ENCODE measurements around the gene AEBP2. TPM values are rescaled to one million over a fixed set of nuclear protein-coding genes. Genes with fewer than 3 reads are reported as not detected.
"Not testable (repeated sequence)": the region's sequence is repeated elsewhere in the genome, so short reads cannot be mapped to it uniquely, and the experiment has no call there.

The AEBP2 gene
- total and polyA plus RNA-seq, 2 donors (not counting 3 experiments of a cell fraction or from before 2014, with no cell fraction given): 8.8 to 42.2 TPM

- Histone ChIP-seq H3K4me1 (ENCODE audit: control insufficient read depth, extremely low read depth, insufficient read depth, low read length) (peaks cover 23% of the 10 kb centered on the region), H4K20me1 (replicated peaks; ENCODE audit: control insufficient read depth, extremely low read depth, insufficient read depth, low read length) (no peaks in the 10 kb centered on the region), H3K27ac (ENCODE audit: insufficient read depth, low read depth, low read length) (no peak overlapping the region), H3K9me3 (replicated peaks; ENCODE audit: control insufficient read depth, insufficient read depth, low read length) (no peaks in the 10 kb centered on the region), H3K9me1 (replicated peaks; ENCODE audit: control insufficient read depth, extremely low read depth, insufficient read depth, low read length) (no peaks in the 10 kb centered on the region), H3K79me2 (ENCODE audit: control insufficient read depth, insufficient read depth, low read length) (no peaks in the 10 kb centered on the region), H3K36me3 (ENCODE audit: control insufficient read depth in 2 of 2, extremely low read depth in 1 of 2, insufficient read depth in 2 of 2, low read length in 2 of 2) (no peaks in the 10 kb centered on the region), H2AFZ (ENCODE audit: low read depth, low read length) (no peak overlapping the region), H3K9ac (replicated peaks; ENCODE audit: extremely low read depth, insufficient read depth, low read length) (no peak overlapping the region), H3K4me2 (ENCODE audit: insufficient read depth, low read length) (no peak overlapping the region), H3K27me3 (ENCODE audit: control insufficient read depth in 2 of 2, insufficient read depth in 2 of 2, low read length in 2 of 2) (no peaks in the 10 kb centered on the region), H3K4me3 (replicated peaks in 1 of 3; ENCODE audit: insufficient read depth in 1 of 3, low read depth in 1 of 3, low read length in 3 of 3) (no peak overlapping the region)
- dilution Hi-C loops (cut with MboI; ENCODE audit: extremely low pct_ligation_motif_present, low sequenced_read_pairs) (no loop called here), intact Hi-C loops (cut with micrococcal nuclease) (no loop called here)
- TF ChIP-seq MYC (IDR thresholded peaks at IDR 0.05; ENCODE audit: low read depth, low read length): no peak
- TF ChIP-seq POLR2AphosphoS5 (IDR thresholded peaks at IDR 0.05; ENCODE audit: insufficient read depth, low read depth, low read length): no peak
- TF ChIP-seq GATA2 (IDR thresholded peaks at IDR 0.05; ENCODE audit: insufficient read depth, insufficient read length, low read depth, low read length): no peak
- no peak for TF ChIP-seq CTCF (IDR thresholded peaks at IDR 0.05; ENCODE audit: extremely low read depth in 1 of 2, insufficient read depth in 1 of 2, low read depth in 1 of 2, low read length in 2 of 2)
- no peak for TF ChIP-seq EZH2 (IDR thresholded peaks at IDR 0.05; ENCODE audit: borderline replicate concordance, low read depth, low read length, severe bottlenecking)
- no peak for TF ChIP-seq POLR2A (IDR thresholded peaks at IDR 0.05; ENCODE audit: low read depth, low read length)
- TF ChIP-seq JUN (IDR thresholded peaks at IDR 0.05; ENCODE audit: borderline replicate concordance, insufficient read depth, insufficient read length, low read depth): no peak
- TF ChIP-seq FOS (IDR thresholded peaks at IDR 0.05; ENCODE audit: borderline replicate concordance, insufficient read depth, low read length): no peak
- no peak for TF ChIP-seq MAX (IDR thresholded peaks at IDR 0.05; ENCODE audit: insufficient read depth, insufficient read length)
- FAIRE-seq (no peak), DNase-seq (ENCODE audit: low read depth, low spot score) (no peak)
- ChIA-PET POLR2A (interaction anchor here (0.7 kb wide), 1 partner anchor 697 kb away, joined by 3 read pairs; no protein-coding TSS in a partner anchor), CTCF (interaction anchor here (1.5 kb wide), 1 partner anchor 11 kb away, joined by 3 read pairs; no protein-coding TSS in a partner anchor)
- no TSS peak for BruUV-seq (replicated peaks)
Observed at GRCh38 chr12:19550626-19551025, 111.3 kb downstream of the AEBP2 start.

- H3K9me3 ChIP-seq (replicated peaks; ENCODE audit: control insufficient read depth, insufficient read depth, low read length); H3K9me1 ChIP-seq (replicated peaks; ENCODE audit: control insufficient read depth, extremely low read depth, insufficient read depth, low read length); H3K4me1 ChIP-seq (ENCODE audit: control insufficient read depth, extremely low read depth, insufficient read depth, low read length); H4K20me1 ChIP-seq (replicated peaks; ENCODE audit: control insufficient read depth, extremely low read depth, insufficient read depth, low read length); FAIRE-seq; DNase-seq (ENCODE audit: low read depth, low spot score); H3K9ac ChIP-seq (replicated peaks; ENCODE audit: extremely low read depth, insufficient read depth, low read length); dilution Hi-C loops (cut with MboI; ENCODE audit: extremely low pct_ligation_motif_present, low sequenced_read_pairs); POLR2A ChIA-PET; CTCF ChIA-PET; H3K36me3 ChIP-seq (ENCODE audit: control insufficient read depth in 2 of 2, extremely low read depth in 1 of 2, insufficient read depth in 2 of 2, low read length in 2 of 2); H3K4me3 ChIP-seq (replicated peaks in 1 of 3; ENCODE audit: insufficient read depth in 1 of 3, low read depth in 1 of 3, low read length in 3 of 3); H3K79me2 ChIP-seq (ENCODE audit: control insufficient read depth, insufficient read depth, low read length); H3K27ac ChIP-seq (ENCODE audit: insufficient read depth, low read depth, low read length); intact Hi-C loops (cut with micrococcal nuclease); H3K27me3 ChIP-seq (ENCODE audit: control insufficient read depth in 2 of 2, insufficient read depth in 2 of 2, low read length in 2 of 2); H3K4me2 ChIP-seq (ENCODE audit: insufficient read depth, low read length); BruUV-seq (replicated peaks); H2AFZ ChIP-seq (ENCODE audit: low read depth, low read length): not testable (repeated sequence)
Observed at GRCh38 chr12:19552441-19553097, 113.3 kb downstream of the AEBP2 start.

Measured in endothelial cell of umbilical vein (primary cell).